ENCODE results near the gene KCNQ4. TPM values are rescaled to one million over a fixed set of nuclear protein-coding genes. Genes with fewer than 3 reads are reported as not detected.
A peak's percentile ranks its signal among the peaks of the same experiment; 100 is the strongest.

The KCNQ4 gene
- total RNA-seq, 1 donor from 2014 or later, result 2.2 TPM

DNA sequence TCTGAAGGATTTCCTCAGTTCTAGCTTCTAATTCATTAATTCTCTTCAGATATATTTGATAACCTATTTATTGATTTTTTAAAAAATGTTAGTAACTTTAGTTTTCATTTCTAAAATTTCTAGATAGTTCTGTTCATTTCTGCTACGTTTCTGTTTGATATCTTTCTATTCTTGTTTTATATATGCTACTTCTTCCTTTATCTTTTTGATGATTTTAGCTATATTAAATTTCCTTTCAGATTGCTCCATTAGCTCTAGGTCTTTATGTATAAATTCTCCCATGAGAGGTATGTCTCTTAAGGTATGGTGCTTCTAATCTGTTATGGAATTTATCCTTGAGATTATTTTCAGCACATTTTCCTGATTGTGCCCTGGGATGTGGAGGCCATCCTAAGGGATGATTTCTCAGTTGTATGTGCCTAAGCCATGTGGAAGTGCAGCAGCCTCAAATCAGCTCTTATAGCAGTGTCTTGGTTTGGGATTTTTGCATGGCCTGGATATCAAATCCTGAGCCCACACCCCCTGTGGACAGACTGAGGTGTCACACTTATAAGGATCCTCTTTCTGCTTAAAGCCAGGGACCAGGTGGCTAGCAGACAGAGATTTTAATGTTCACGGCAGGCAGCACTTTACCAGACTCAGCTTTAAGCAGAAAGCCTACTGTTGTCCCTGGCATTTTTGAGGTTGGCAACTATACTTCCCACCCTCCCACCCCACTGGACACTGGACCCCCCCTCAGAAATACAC lies 6.2 kb upstream of the KCNQ4 start:
- no peak for DNase-seq (ENCODE audit: low read depth)
- TF ChIP-seq, protein P1, sequence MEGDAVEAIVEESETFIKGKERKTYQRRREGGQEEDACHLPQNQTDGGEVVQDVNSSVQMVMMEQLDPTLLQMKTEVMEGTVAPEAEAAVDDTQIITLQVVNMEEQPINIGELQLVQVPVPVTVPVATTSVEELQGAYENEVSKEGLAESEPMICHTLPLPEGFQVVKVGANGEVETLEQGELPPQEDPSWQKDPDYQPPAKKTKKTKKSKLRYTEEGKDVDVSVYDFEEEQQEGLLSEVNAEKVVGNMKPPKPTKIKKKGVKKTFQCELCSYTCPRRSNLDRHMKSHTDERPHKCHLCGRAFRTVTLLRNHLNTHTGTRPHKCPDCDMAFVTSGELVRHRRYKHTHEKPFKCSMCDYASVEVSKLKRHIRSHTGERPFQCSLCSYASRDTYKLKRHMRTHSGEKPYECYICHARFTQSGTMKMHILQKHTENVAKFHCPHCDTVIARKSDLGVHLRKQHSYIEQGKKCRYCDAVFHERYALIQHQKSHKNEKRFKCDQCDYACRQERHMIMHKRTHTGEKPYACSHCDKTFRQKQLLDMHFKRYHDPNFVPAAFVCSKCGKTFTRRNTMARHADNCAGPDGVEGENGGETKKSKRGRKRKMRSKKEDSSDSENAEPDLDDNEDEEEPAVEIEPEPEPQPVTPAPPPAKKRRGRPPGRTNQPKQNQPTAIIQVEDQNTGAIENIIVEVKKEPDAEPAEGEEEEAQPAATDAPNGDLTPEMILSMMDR (conservative IDR thresholded peaks at IDR 0.05; ENCODE audit: low read depth, low read length), result no peak
- H3K4me3 ChIP-seq (ENCODE audit: low read depth, low read length), result no peak overlapping the region

DNA sequence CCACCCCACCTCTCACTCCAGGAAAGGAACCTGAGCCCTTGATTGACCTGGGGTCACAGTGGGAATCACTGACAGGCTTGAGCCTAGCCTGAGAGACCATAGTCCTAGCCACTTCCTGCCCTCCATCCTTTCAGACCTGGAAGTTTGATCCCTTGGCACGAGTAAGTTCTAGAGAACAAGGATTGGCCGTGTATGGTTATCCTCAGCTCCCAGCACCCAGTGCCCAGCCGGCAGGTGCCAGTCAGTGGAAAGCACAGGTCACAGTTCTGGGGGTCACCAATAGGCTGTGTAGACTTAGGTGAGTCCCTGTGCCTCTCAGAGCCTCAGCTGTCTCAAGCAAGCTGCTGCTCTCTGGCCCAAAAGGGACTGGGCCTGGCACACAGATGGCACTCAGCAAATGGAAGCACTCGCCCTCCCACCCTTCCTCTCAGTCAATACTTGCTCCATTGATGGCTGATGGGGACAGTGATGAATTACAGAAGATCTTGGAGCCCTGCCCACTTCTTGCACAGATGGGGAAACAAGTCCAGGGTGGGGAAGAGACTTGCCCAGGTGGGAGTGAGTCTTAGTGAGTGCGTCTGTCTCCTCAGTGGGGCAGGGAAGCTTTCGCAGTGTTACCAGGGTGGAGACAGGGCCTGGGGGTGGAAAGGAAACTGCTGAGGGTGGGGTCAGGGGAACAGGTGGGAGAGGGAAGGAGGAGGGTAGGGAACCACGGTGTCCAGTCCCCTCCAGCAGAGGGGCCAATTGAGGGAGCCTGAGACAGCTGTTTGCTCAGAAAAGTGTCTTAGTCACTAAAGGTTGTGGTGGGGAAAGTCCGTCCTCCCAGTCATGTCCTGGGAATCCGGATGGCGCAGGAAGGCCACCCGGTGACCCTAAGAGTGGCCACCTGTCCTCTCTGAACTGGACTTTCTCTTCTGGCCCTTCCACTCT lies 2.6 kb upstream of the KCNQ4 start:
- no peak overlapping the region for H3K4me3 ChIP-seq (ENCODE audit: low read depth, low read length)
- TF ChIP-seq, protein P1 (conservative IDR thresholded peaks at IDR 0.05; ENCODE audit: low read depth, low read length), result no peak
- DNase-seq (ENCODE audit: low read depth), result no peak

DNA sequence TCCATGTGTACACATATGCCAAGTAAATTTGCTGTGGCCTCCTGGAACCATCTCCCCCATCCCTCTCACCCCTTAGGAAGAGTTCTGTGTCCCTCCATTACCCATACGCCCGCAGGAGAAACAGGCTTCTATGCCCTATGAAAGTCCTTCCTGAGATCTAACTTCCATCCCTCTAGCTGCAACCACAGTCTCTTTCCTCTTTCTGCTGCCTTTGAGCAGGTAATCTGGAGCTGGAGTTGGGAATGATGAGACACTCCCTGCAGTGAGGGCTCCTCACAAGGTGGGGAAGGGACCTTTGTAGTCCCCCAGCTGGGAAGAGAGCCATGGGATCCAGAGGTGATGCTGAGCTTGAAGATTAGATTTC lies 2.0 kb upstream of the KCNQ4 start:
- DNase-seq (ENCODE audit: low read depth), result no peak
- no peak overlapping the region for H3K4me3 ChIP-seq (ENCODE audit: low read depth, low read length)
- TF ChIP-seq, protein P1 (conservative IDR thresholded peaks at IDR 0.05; ENCODE audit: low read depth, low read length), result no peak

DNA sequence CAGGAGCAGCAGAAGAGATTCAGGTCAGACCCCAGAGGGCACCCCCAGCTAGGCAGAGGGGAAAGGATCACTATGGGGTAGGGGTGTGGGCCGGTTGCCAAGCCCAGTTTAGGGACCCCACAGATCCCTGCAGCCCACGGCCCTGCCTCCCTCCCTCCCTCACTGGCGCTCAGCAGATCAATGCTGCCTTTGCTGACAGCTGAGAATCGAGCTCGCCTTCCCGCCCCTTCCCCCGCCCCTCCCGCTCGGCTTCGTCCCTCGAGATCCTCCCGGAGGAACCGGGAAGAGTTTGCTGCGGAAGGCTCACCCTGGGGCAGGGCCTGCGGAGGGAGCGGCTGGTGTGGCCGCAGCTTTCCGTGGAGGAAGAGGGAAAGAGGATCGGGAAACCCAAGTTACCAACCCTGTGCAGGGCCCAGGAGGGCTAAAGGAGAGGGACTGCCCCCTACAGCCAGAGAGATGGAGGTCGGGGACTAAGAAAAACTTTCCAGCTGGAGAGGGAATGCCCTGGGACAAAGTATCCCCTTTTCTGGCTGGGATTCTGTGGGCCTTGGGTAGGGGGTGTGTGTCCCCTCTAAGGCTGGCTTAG lies 1.1 kb upstream of the KCNQ4 start:
- TF ChIP-seq, protein P1 (conservative IDR thresholded peaks at IDR 0.05; ENCODE audit: low read depth, low read length), result no peak
- no peak for DNase-seq (ENCODE audit: low read depth)
- H3K4me3 ChIP-seq (ENCODE audit: low read depth, low read length), result peak overlapping the region; percentile 50

DNA sequence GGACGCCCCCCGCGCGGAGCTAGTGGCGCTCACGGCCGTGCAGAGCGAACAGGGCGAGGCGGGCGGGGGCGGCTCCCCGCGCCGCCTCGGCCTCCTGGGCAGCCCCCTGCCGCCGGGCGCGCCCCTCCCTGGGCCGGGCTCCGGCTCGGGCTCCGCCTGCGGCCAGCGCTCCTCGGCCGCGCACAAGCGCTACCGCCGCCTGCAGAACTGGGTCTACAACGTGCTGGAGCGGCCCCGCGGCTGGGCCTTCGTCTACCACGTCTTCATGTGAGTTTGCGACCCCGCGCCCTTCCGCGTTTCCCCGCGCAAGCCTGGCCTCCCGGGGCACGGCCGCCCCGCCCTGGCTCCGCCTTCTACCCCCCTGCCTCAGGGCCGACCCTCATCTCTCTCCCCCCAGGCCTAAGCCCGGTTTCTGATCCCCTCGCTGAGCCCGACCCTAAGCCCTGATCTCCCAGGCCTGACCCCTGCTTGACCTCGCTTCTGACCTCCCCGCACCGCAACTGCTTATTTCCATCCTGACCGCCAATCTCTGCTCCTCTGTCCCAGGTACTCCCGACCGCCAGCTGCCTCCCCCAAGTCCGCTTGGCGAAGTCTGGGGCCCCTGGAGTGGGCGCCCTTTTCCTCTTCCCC lies 669 bp downstream of the KCNQ4 start:
- H3K4me3 ChIP-seq (ENCODE audit: low read depth, low read length), result peak overlapping the region; percentile 30
- no peak for DNase-seq (ENCODE audit: low read depth)
- TF ChIP-seq, protein P1 (conservative IDR thresholded peaks at IDR 0.05; ENCODE audit: low read depth, low read length), result no peak

DNA sequence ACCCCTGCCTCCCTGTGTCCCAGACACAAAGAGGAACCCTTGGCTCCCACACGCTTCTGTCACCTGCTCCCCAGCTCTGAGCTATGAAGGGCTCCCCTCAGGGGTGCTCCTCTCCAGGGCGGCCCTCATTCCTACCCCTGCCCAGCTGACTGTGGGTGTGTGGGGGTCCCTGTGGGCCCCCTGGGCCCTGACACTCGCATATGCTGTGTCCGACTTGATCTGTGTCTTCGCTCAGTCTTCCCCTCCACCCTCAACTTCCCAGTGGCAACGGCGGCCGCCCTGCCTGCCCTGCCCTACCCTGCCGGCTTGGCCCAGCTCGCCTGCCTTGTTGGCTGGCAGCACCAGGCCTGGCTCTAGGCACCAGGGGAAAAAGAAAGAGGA lies 1.2 kb downstream of the KCNQ4 start:
- H3K4me3 ChIP-seq (ENCODE audit: low read depth, low read length), result no peak overlapping the region
- DNase-seq (ENCODE audit: low read depth), result no peak
- TF ChIP-seq, protein P1 (conservative IDR thresholded peaks at IDR 0.05; ENCODE audit: low read depth, low read length), result no peak
